ENCODE data around the gene PRMT3.
"Not testable (repeated sequence)": the region's sequence is repeated elsewhere in the genome, so short reads cannot be mapped to it uniquely, and the experiment has no call there.

PRMT3 gene

GRCh38 chr11:20387261-20388095, at the start of gene PRMT3:
PRMT3 (plus strand) TSS chr11:20387716; CDS start chr11:20387747, 31 bp downstream.
- peak; percentile 89 for DNase-seq (ENCODE audit: low read depth)

GRCh38 chr11:20342347-20343141, 45.0 kb upstream of the PRMT3 start:
- DNase-seq (ENCODE audit: low read depth) = no peak

DNA sequence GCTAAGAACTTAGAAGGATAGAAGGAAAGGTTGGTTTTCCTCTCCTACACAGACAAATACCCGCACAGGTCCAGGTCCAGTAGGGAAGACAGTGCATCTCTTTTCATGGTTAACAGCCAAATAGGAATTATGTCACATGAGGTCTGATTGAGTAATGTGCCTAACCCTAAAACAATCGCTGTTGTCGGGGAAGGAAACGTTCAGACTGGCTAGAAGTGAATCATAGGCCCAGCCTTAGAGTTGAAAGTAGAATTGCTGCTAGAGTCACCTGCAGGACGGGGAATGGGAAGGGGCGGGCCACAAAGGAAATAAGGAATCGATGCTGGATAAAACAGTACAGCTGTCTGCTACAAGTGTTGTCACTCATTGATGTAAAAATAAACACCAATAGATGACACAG, 36.4 kb upstream of the PRMT3 start:
- no peak for DNase-seq (ENCODE audit: low read depth)

- DNase-seq (ENCODE audit: low read depth) = no peak
These were observed 35.7 kb upstream of the PRMT3 start for GRCh38 chr11:20351751-20352262.

GRCh38 chr11:20353829-20354434, 33.6 kb upstream of the PRMT3 start:
- DNase-seq (ENCODE audit: low read depth) = no peak

GRCh38 chr11:20355221-20356219, 32.0 kb upstream of the PRMT3 start:
- no peak for DNase-seq (ENCODE audit: low read depth)

GRCh38 chr11:20357150-20357549, 30.4 kb upstream of the PRMT3 start:
- no peak for DNase-seq (ENCODE audit: low read depth)

DNA sequence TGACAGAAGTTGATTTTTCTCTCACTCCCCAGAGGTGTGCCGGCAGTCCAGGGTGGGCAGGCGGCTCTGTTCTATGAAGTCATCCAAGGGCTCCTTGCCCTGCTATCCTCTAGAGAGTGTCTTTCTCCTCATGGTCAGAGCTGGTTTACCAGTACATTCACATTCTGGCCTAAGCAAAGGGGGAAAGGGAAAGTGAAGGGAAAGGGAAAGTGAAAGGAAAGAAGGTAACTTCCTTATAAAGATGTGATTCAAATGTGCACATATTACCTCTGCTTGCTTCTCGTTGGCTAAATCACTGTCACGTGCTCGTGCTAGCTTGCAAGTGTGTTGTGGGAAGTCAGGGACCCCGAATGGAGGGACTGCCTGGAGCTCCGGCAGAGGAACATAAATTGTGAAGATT, 26.9 kb upstream of the PRMT3 start:
- no peak for DNase-seq (ENCODE audit: low read depth)

GRCh38 chr11:20362481-20362880, 25.0 kb upstream of the PRMT3 start:
- no peak for DNase-seq (ENCODE audit: low read depth)

- no peak for DNase-seq (ENCODE audit: low read depth)
These were observed 24.4 kb upstream of the PRMT3 start for GRCh38 chr11:20363149-20363499.

GRCh38 chr11:20363500-20364340, 23.8 kb upstream of the PRMT3 start, which contains the start of gene HTATIP2:
HTATIP2 (plus strand) TSS chr11:20363714; CDS start chr11:20364238, 524 bp downstream.
- no peak for DNase-seq (ENCODE audit: low read depth)

DNA sequence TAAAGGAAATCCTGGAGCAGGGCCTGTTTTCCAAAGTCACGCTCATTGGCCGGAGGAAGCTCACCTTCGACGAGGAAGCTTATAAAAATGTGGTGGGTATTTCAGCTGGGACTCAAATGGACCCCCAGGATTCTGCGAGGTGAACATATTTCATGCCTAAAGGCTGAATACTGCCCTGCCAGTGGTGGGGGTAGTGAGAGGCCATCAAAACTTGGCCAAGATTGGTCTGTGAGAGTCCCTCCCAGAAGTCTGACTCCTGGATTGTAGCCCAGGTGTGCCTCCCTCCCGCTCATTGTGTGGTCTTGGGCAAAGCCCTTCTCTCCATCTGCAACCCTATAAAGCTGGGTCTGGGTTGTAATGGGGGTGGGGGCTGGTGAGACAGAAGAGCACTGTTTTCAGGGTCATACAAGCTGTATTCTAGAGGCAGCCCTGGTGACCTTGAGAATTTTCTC, 23.1 kb upstream of the PRMT3 start:
- no peak for DNase-seq (ENCODE audit: low read depth)

DNA sequence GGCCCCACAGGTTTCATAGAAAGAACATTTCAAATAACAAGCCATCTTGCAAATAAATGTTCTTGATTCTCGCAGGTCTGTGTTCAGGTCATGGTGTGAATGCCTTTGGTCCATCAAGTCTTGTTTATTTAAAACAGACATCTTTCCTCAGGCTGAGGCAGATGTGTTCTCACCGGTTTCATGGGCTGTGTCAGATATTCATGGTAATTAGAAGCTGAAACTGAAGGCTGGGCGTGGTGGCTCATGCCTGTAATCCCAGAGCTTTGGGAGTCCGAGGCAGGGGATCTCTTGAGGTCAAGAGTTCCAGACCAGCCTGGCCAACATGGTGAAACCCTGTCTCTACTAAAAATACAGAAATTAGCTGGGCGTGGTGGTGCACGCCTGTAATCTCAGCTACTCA, 22.1 kb upstream of the PRMT3 start:
- DNase-seq (ENCODE audit: low read depth) = not testable (repeated sequence)

GRCh38 chr11:20367313-20367948, 20.1 kb upstream of the PRMT3 start:
- peak; percentile 77 for DNase-seq (ENCODE audit: low read depth)

DNA sequence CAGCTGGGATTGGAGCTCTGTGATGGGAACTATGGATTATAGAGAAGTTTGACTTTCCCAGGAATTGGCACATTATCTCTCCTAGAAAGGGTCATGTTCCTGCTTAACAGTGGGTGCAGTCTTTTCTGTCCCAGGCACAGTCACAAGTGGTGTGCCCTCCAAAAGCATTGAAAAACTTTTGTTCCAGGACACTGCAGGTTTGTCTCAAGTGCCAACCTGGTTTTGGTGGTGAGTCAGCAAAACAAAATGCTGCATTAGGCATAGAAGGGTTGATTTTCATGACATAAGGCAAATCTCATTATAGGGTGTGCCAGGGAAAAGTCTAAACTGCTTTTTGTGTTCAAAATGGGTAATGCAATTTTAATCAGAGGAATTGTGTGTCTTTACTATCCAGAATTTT, 19.1 kb upstream of the PRMT3 start:
- DNase-seq (ENCODE audit: low read depth) = no peak

- no peak for DNase-seq (ENCODE audit: low read depth)
These were observed 17.7 kb upstream of the PRMT3 start for GRCh38 chr11:20369826-20370225.

GRCh38 chr11:20372081-20372626, 15.4 kb upstream of the PRMT3 start:
- no peak for DNase-seq (ENCODE audit: low read depth)

GRCh38 chr11:20373147-20373546, 14.4 kb upstream of the PRMT3 start:
- DNase-seq (ENCODE audit: low read depth) = no peak

- no peak for DNase-seq (ENCODE audit: low read depth)
These were observed 13.8 kb upstream of the PRMT3 start for GRCh38 chr11:20373568-20374209.
